B cell (primary cell): ENCODE results near the gene WDR1. TPM values are rescaled to one million over a fixed set of nuclear protein-coding genes. Genes with fewer than 3 reads are reported as not detected.

Source experiments
- ATAC-seq: fragments of 200-7000 bp; cut with Tn5 transposase; one replicate; pipeline ENCODE4 v1.10.0; 2021; ENCODE audit warnings: low read depth, mild to moderate bottlenecking, moderate number of reproducible peaks, moderate library complexity
- CTCF ChIA-PET: fragments of 350-600 bp; sonication (Branson Sonifier 250); formaldehyde crosslinking; loops from one replicate; lab custom pipeline; 2021; ENCODE audit warnings: antibody characterized with exemption, inconsistent platforms; lab: Charles Lee
- POLR2A ChIA-PET: fragments of 350-600 bp; sonication (Branson Sonifier 250); formaldehyde crosslinking; loops from one replicate; lab custom pipeline; 2021; ENCODE audit warnings: antibody characterized with exemption; lab: Charles Lee
- DNase-seq: peaks from one replicate; pipeline ENCODE4 v3.0.0; 2013
- H2AFZ ChIP-seq: 2 replicates; pipeline ENCODE4 v1.6.1; 2012; ENCODE audit warnings: mild to moderate bottlenecking, low read depth, low read length; ENCODE audit not compliant: insufficient read depth, poor library complexity, severe bottlenecking
- H3K27ac ChIP-seq, 2 donors: 1 replicate in 1 of 2; 2 replicates in 1 of 2; pipeline ENCODE4 v1.5.1; 2012 to 2013; ENCODE audit warnings: low read length in 2 of 2, mild to moderate bottlenecking in 2 of 2, moderate library complexity in 1 of 2
- H3K27me3 ChIP-seq, 4 experiments: fragments of 200-600 bp in 1 of 4; sonication (generic) in 1 of 4; replicated peaks in 1 of 4; 1 replicate in 2 of 4; 2 replicates in 2 of 4; pipeline versions ENCODE4 v1.6.1 to v1.7.0; 2013 to 2016; ENCODE audit warnings: low read length in 3 of 4, mild to moderate bottlenecking in 2 of 4, mixed read lengths in 1 of 4, moderate library complexity in 1 of 4; ENCODE audit not compliant: insufficient read depth in 4 of 4, control insufficient read depth in 3 of 4; ENCODE audit errors: control extremely low read depth in 1 of 4
- H3K36me3 ChIP-seq, 2 experiments: replicated peaks in 1 of 2; 1 replicate in 1 of 2; 2 replicates in 1 of 2; pipeline versions ENCODE4 v1.6.1 to v1.7.1; 2013; ENCODE audit warnings: low read length in 1 of 2; ENCODE audit not compliant: insufficient read depth in 2 of 2, control insufficient read depth in 1 of 2; ENCODE audit errors: control extremely low read depth in 1 of 2, extremely low read depth in 1 of 2
- H3K4me1 ChIP-seq, 2 donors: fragments of 200-600 bp in 1 of 2; sonication (generic) in 1 of 2; 1 replicate in 1 of 2; 2 replicates in 1 of 2; pipeline versions ENCODE4 v1.5.1 to v1.6.1; 2013 to 2017; ENCODE audit warnings: low read length in 2 of 2; ENCODE audit not compliant: control insufficient read depth in 2 of 2, insufficient read depth in 2 of 2
- H3K4me2 ChIP-seq: replicated peaks from 2 replicates; pipeline ENCODE3; 2012; ENCODE audit warnings: mild to moderate bottlenecking, low read depth, low read length; ENCODE audit not compliant: poor library complexity, severe bottlenecking
- H3K4me3 ChIP-seq, 5 experiments: fragments of 200-600 bp in 1 of 5; sonication (generic) in 1 of 5; 1 replicate in 3 of 5; 2 replicates in 2 of 5; pipeline versions ENCODE4 v1.5.1 to v1.7.0; 2011 to 2016; ENCODE audit warnings: low read length in 4 of 5, mild to moderate bottlenecking in 4 of 5, low read depth in 2 of 5, control low read depth in 1 of 5, moderate library complexity in 1 of 5; ENCODE audit not compliant: insufficient read depth in 1 of 5; ENCODE audit errors: control extremely low read depth in 1 of 5, extremely low read depth in 1 of 5
- H3K79me2 ChIP-seq: fragments of 200-600 bp; sonication (generic); one replicate; pipeline ENCODE4 v1.6.0; 2016; ENCODE audit warnings: low read length; ENCODE audit not compliant: control insufficient read depth, insufficient read depth
- H3K9ac ChIP-seq: fragments of 200-600 bp; sonication (generic); 2 replicates; pipeline ENCODE4 v1.6.1; 2017; ENCODE audit warnings: mild to moderate bottlenecking, low read length, moderate library complexity
- H3K9me3 ChIP-seq, 3 donors: one replicate each; pipeline versions ENCODE4 v1.6.1 to v1.7.1; 2013; ENCODE audit warnings: low read length in 2 of 3; ENCODE audit not compliant: control insufficient read depth in 2 of 3, insufficient read depth in 1 of 3; ENCODE audit errors: control extremely low read depth in 1 of 3
- H4K20me1 ChIP-seq: 2 replicates; pipeline ENCODE4 v1.6.0; 2012; ENCODE audit warnings: mild to moderate bottlenecking, low read length; ENCODE audit not compliant: insufficient read depth, control insufficient read depth, poor library complexity, severe bottlenecking
- H3K27ac Mint-ChIP-seq: one replicate; pipeline ENCODE4 v1.8.0; 2021; ENCODE audit warnings: mixed read lengths
- H3K27me3 Mint-ChIP-seq: one replicate; pipeline ENCODE4 v1.8.0; 2021; ENCODE audit warnings: mixed read lengths
- H3K4me1 Mint-ChIP-seq: one replicate; pipeline ENCODE4 v1.8.0; 2021; ENCODE audit warnings: mixed read lengths
- H3K4me3 Mint-ChIP-seq: one replicate; pipeline ENCODE4 v1.8.0; 2021; ENCODE audit warnings: mixed read lengths
- H3K9me3 Mint-ChIP-seq: one replicate; pipeline ENCODE4 v1.8.0; 2022; ENCODE audit warnings: mixed read lengths; ENCODE audit not compliant: insufficient read depth
- CTCF ChIP-seq: fragments of 200-600 bp; IDR thresholded peaks from one replicate; pipeline ENCODE4 v1.8.0; 2022; ENCODE audit warnings: antibody characterized with exemption, mild to moderate bottlenecking
- EZH2 ChIP-seq: IDR thresholded peaks from 2 replicates; pipeline ENCODE4 v1.6.1; 2012; ENCODE audit warnings: borderline replicate concordance, low read depth, mild to moderate bottlenecking, moderate library complexity, low read length; ENCODE audit not compliant: insufficient read depth, poor library complexity, severe bottlenecking
- WGBS: methylation state at CpG from one replicate; pipeline ENCODE4 v1.1.5; 2013; ENCODE audit warnings: missing lambda C conversion rate; ENCODE audit not compliant: insufficient coverage; 5-methylcytosine and 5-hydroxymethylcytosine counted together
- intact Hi-C: fragments of 100-400 bp; cut with micrococcal nuclease; formaldehyde crosslinking; loops from one replicate; pipeline ENCODE4 v1.10.0; 2022
- polyA plus RNA-seq: library from polyadenylated mRNA; depleted of rRNA; stranded (reverse); fragments of >200 nt; gene quantifications from 2 replicates; pipeline ENCODE4 v1.2.3, GENCODE V29; 2012
- total RNA-seq, 2 donors: library from RNA; stranded (reverse); fragments of 120-200 nt in 1 of 2; gene quantifications; 1 replicate in 1 of 2; 2 replicates in 1 of 2; pipeline versions ENCODE4 v1.2.3 to v1.2.4, GENCODE V29; 2013 to 2022

Gene WDR1
- total and polyA plus RNA-seq, 2 donors (not counting 1 experiment from before 2014, with no cell fraction given): 134 to 217 TPM

- no peak for ATAC-seq
- H3K27ac Mint-ChIP-seq: no peak overlapping the region
- no peaks in the 10 kb centered on the region for H3K9me3 Mint-ChIP-seq
- Histone ChIP-seq H3K36me3 (peaks cover 0 to 98% of the 10 kb centered on the region in 2 experiments), H3K4me3 (no peak overlapping the region), H3K79me2 (peaks cover 17% of the 10 kb centered on the region), H3K4me2 (no peak overlapping the region), H2AFZ (no peak overlapping the region), H3K27me3 (no peaks in the 10 kb centered on the region), H4K20me1 (peaks cover 65% of the 10 kb centered on the region), H3K4me1 (no peaks in the 10 kb centered on the region), H3K27ac (no peak overlapping the region), H3K9ac (no peak overlapping the region), H3K9me3 (no peaks in the 10 kb centered on the region)
- H3K4me1 Mint-ChIP-seq: no peaks in the 10 kb centered on the region
- 92% methylated on average over 5 of the region's 8 CpGs for WGBS
- no peak for DNase-seq
- TF ChIP-seq CTCF (no peak), EZH2 (no peak)
- intact Hi-C loops: no loop called here
- H3K27me3 Mint-ChIP-seq: no peaks in the 10 kb centered on the region
- CTCF ChIA-PET: no interaction called here
- POLR2A ChIA-PET: no interaction called here
- H3K4me3 Mint-ChIP-seq: no peak overlapping the region
Observed at GRCh38 chr4:10082047-10082446, 34.6 kb downstream of the WDR1 start.

GRCh38 chr4:10081218-10081606 is 35.4 kb downstream of the WDR1 start:
- no peak for ATAC-seq
- Histone ChIP-seq H4K20me1 (peaks cover 63% of the 10 kb centered on the region), H3K27me3 (no peaks in the 10 kb centered on the region), H3K4me1 (no peaks in the 10 kb centered on the region), H2AFZ (no peak overlapping the region), H3K36me3 (peaks cover 0 to 98% of the 10 kb centered on the region in 2 experiments), H3K9ac (no peak overlapping the region), H3K4me3 (no peak overlapping the region), H3K27ac (no peak overlapping the region), H3K79me2 (peaks cover 15% of the 10 kb centered on the region), H3K9me3 (no peaks in the 10 kb centered on the region), H3K4me2 (no peak overlapping the region)
- intact Hi-C loops: no loop called here
- DNase-seq: no peak
- POLR2A ChIA-PET: no interaction called here
- H3K27me3 Mint-ChIP-seq: no peaks in the 10 kb centered on the region
- WGBS: 94% methylated on average over 9 of the region's 12 CpGs
- CTCF ChIA-PET: no interaction called here
- H3K9me3 Mint-ChIP-seq: no peaks in the 10 kb centered on the region
- TF ChIP-seq EZH2 (no peak), CTCF (no peak)
- no peak overlapping the region for H3K27ac Mint-ChIP-seq
- no peaks in the 10 kb centered on the region for H3K4me1 Mint-ChIP-seq
- H3K4me3 Mint-ChIP-seq: no peak overlapping the region
